Measurements from ENCODE around the gene DHX16.

The DHX16 gene

GRCh38 chr6:30625511-30625910, 47.3 kb downstream of the DHX16 start:
- DNase-seq (ENCODE audit: low read depth, low spot score): no peak
- Histone ChIP-seq H3K9me3 (ENCODE audit: control insufficient read depth, insufficient read depth, low read length) (no peaks in the 10 kb centered on the region), H3K4me1 (ENCODE audit: control insufficient read depth, insufficient read depth, low read length) (peaks cover 2% of the 10 kb centered on the region; the same call in 1 of the 2 replicates), H3K36me3 (ENCODE audit: control insufficient read depth, insufficient read depth, low read length) (peaks cover 16% of the 10 kb centered on the region; the same call in 1 of the 2 replicates), H3K27ac (ENCODE audit: low read length) (no peak overlapping the region), H3K27me3 (ENCODE audit: control insufficient read depth, insufficient read depth, low read length) (no peaks in the 10 kb centered on the region), H3K4me3 (ENCODE audit: low read length) (no peak overlapping the region)
- WGBS (ENCODE audit: insufficient coverage, insufficient read length): no CpG with 5 or more reads among the region's 8 CpGs

- no peaks in the 10 kb centered on the region for H3K27me3 ChIP-seq (ENCODE audit: control insufficient read depth, insufficient read depth, low read length)
- no CpG with 5 or more reads among the region's 11 CpGs for WGBS (ENCODE audit: insufficient coverage, insufficient read length)
These were observed 53.2 kb downstream of the DHX16 start for GRCh38 chr6:30619561-30619960.

DNA sequence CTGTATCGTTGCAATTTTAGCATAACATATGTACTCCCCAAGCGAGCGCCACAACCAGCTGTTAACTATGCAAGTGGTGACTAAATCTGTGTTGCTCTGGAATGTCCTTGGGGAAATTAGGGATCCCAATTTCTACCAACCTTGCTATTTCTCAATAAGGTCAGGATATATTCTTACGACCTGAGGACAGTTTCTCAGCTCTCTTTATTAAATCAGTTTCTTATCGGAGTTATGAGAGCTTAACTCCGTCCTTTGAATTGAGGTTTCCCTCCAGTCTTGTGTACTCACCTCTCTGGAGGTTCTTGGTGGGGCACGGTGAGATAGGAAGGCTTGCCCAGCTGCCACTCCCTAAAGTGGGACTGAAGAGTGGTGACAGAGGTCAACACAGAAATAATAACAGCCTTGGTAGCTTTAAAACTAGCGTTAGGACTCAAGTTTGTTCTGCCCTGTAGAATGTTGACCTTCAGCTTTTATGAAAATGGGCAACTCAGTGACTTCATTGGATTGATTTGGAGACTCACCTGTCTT, 54.5 kb downstream of the DHX16 start:
- Histone ChIP-seq H3K9me3 (ENCODE audit: control insufficient read depth, insufficient read depth, low read length) (no peaks in the 10 kb centered on the region), H3K4me3 (ENCODE audit: low read length) (peak overlapping the region; percentile 79; the same call in 1 of the 2 replicates), H3K27ac (ENCODE audit: low read length) (no peak overlapping the region), H3K36me3 (ENCODE audit: control insufficient read depth, insufficient read depth, low read length) (peaks cover 15% of the 10 kb centered on the region; the same call in 1 of the 2 replicates), H3K4me1 (ENCODE audit: control insufficient read depth, insufficient read depth, low read length) (no peaks in the 10 kb centered on the region), H3K27me3 (ENCODE audit: control insufficient read depth, insufficient read depth, low read length) (no peaks in the 10 kb centered on the region)
- no CpG with 5 or more reads among the region's 8 CpGs for WGBS (ENCODE audit: insufficient coverage, insufficient read length)
- DNase-seq (ENCODE audit: low read depth, low spot score): no peak

More at GRCh38 chr6:30619561-30619960, 53.2 kb downstream of the DHX16 start:
- Histone ChIP-seq H3K36me3 (ENCODE audit: control insufficient read depth, insufficient read depth, low read length) (peaks cover 15% of the 10 kb centered on the region; the same call in 1 of the 2 replicates), H3K4me1 (ENCODE audit: control insufficient read depth, insufficient read depth, low read length) (no peaks in the 10 kb centered on the region), H3K9me3 (ENCODE audit: control insufficient read depth, insufficient read depth, low read length) (no peaks in the 10 kb centered on the region), H3K4me3 (ENCODE audit: low read length) (no peak overlapping the region), H3K27ac (ENCODE audit: low read length) (no peak overlapping the region)
- DNase-seq (ENCODE audit: low read depth, low spot score): no peak

DNA sequence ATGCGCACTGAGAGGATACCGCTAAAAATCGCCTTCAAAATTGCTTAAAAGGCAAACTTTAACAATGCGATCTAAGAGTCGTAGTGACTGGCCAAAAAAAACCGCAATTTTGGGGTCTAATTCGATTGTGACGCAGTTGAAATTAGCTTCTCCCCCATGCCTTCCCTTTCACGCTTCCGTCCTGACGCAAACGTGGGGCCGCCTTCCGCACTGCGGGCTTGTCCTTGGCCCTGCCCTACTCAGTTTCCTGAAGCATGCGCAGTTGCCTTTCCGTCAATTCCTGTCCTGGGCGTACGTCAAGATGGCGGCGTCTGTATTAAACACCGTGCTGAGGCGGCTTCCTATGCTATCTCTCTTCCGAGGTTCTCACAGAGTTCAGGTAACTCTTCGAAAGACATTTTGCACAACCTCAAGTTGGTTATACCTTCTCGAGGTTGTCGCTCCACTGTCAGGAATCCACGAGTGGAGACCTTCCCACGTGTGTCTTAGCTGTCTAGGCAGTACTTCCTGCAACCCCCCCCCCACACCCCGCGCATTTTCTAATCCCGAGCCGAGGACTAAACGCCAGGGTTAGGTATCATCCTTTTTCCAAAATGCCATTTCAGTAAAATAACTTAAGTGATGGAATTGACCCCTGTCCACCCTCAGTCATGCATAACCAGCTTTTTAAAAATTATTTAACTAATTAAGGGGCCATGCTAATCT, 55.1 kb downstream of the DHX16 start, which contains the start of gene MRPS18B:
MRPS18B (plus strand) TSS at position 276 of the 705 bp plus-strand sequence; CDS start at position 302, 26 bp downstream.
- no CpG with 5 or more reads among the region's 34 CpGs for WGBS (ENCODE audit: insufficient coverage, insufficient read length)
- H3K4me3 ChIP-seq (ENCODE audit: low read length): peak within 1 kb of the TSS; percentile 81
- peaks cover 15% of the 10 kb centered on the region; the same call in 1 of the 2 replicates for H3K36me3 ChIP-seq (ENCODE audit: control insufficient read depth, insufficient read depth, low read length)
- DNase-seq (ENCODE audit: low read depth, low spot score): peak; percentile 94
- H3K27me3 ChIP-seq (ENCODE audit: control insufficient read depth, insufficient read depth, low read length): no peaks in the 10 kb centered on the region
- H3K27ac ChIP-seq (ENCODE audit: low read length): peak within 1 kb of the TSS; percentile 1
- H3K4me1 ChIP-seq (ENCODE audit: control insufficient read depth, insufficient read depth, low read length): no peaks in the 10 kb centered on the region; the same call in 1 of the 2 replicates
- no peaks in the 10 kb centered on the region for H3K9me3 ChIP-seq (ENCODE audit: control insufficient read depth, insufficient read depth, low read length)

DNA sequence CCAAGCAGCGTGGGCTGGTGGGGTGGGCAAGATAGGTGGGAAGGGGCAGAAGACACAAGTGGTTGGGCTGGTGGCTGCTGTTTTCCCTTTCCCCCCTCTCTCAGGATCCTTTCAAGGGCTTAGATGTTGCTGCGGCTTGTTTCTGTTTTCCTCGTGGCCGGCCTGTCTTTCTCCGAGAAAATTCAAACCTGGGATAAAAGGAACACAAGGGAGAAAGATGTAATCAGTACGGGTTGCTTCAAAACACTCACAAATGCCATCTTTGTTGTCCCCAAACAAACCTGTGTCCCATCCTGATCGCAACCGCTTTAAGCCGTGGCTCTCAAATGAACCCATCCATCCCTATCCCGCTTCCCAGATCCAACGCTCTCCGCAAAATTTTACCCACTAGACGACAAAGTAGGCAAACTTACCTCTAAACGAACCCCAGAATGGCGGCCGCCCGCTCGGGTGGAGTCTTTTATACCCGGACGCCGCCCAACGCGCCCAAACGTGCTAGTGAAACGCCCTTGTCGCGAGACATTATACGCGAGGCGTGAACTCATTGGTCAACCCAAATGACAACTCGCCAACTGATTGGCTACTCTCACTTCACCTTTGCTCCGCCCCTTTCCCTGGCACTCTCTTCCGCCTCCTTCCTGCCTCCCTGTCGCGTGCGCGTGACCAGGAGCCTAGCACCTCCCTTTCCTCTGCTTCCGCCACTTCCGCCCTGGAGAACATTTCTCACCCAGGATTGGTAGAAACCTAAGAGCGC, 55.8 kb downstream of the DHX16 start, which contains the start of gene PPP1R10:
PPP1R10 (minus strand) TSS at position 433 of the 754 bp plus-strand sequence. CDS start 7,299 bp downstream, outside the sequence.
- Histone ChIP-seq H3K4me3 (ENCODE audit: low read length) (peak within 1 kb of the TSS; percentile 81), H3K27ac (ENCODE audit: low read length) (peak within 1 kb of the TSS; percentile 1), H3K36me3 (ENCODE audit: control insufficient read depth, insufficient read depth, low read length) (peaks cover 12% of the 10 kb centered on the region; the same call in 1 of the 2 replicates), H3K27me3 (ENCODE audit: control insufficient read depth, insufficient read depth, low read length) (no peaks in the 10 kb centered on the region), H3K4me1 (ENCODE audit: control insufficient read depth, insufficient read depth, low read length) (no peaks in the 10 kb centered on the region; the same call in 1 of the 2 replicates), H3K9me3 (ENCODE audit: control insufficient read depth, insufficient read depth, low read length) (no peaks in the 10 kb centered on the region)
- peak; percentile 100 for DNase-seq (ENCODE audit: low read depth, low spot score)
- WGBS (ENCODE audit: insufficient coverage, insufficient read length): no CpG with 5 or more reads among the region's 40 CpGs

GRCh38 chr6:30615958-30616810, 56.6 kb downstream of the DHX16 start:
- peak overlapping the region; percentile 81 for H3K4me3 ChIP-seq (ENCODE audit: low read length)
- H3K4me1 ChIP-seq (ENCODE audit: control insufficient read depth, insufficient read depth, low read length): no peaks in the 10 kb centered on the region; the same call in 1 of the 2 replicates
- WGBS (ENCODE audit: insufficient coverage, insufficient read length): 100% methylated on average over 2 of the region's 10 CpGs
- peak overlapping the region; percentile 1 for H3K27ac ChIP-seq (ENCODE audit: low read length)
- H3K27me3 ChIP-seq (ENCODE audit: control insufficient read depth, insufficient read depth, low read length): no peaks in the 10 kb centered on the region
- no peaks in the 10 kb centered on the region for H3K9me3 ChIP-seq (ENCODE audit: control insufficient read depth, insufficient read depth, low read length)
- peaks cover 12% of the 10 kb centered on the region; the same call in 1 of the 2 replicates for H3K36me3 ChIP-seq (ENCODE audit: control insufficient read depth, insufficient read depth, low read length)
- DNase-seq (ENCODE audit: low read depth, low spot score): no peak

DNA sequence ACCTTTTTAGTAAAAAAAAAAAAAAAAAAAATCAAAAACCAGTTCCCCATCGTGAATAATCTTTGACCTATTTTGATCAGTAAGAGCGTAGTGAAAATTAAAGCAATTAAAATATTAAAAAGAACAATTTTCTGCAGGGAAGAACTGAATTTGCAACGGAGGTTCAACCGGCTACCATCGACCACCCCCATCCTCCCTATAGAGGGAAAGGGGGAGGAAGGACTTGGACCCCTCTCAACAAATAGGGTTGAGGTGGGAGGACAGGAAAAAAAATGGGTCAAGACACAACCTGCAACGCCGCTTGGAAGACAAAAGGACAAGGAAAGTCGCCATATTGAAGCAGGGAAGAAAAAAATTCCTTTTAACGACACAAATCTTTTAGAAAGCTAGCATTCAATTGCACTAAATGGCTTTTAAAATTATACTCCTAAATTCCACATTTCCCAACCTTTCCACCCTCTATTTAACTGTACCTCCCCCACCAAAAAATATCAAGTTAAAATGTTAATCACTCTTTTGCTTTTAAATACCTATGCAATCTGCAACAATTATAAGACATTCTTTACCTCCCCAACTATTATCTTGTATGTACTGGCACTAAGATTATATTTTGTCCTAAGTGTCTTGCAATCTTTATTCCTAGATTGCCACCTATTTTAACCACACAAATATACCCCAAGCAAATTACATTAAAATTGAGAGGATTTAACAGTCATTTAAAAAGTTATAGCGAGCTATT, 57.4 kb downstream of the DHX16 start:
- Histone ChIP-seq H3K36me3 (ENCODE audit: control insufficient read depth, insufficient read depth, low read length) (peaks cover 12% of the 10 kb centered on the region; the same call in 1 of the 2 replicates), H3K4me1 (ENCODE audit: control insufficient read depth, insufficient read depth, low read length) (no peaks in the 10 kb centered on the region; the same call in 1 of the 2 replicates)
- WGBS (ENCODE audit: insufficient coverage, insufficient read length): no CpG with 5 or more reads among the region's 10 CpGs

DNA sequence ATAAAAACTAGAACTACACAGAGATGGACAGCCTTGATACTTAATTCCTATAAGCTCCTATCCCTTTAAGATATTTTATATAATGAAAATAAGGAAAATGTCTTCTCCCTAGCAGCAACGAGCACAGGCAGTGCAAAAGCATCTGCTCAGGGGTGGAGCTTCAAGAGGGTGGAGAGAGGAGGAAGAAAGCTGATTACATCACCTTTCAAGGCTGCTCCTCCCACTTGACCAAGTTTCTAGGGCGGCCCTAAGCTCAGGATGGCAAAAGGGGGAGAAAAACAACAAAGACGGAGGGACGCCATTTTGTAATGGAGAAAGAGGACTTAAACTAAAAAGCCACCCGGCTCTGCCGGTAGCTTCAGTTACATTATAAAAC, 58.0 kb downstream of the DHX16 start:
- Histone ChIP-seq H3K4me1 (ENCODE audit: control insufficient read depth, insufficient read depth, low read length) (no peaks in the 10 kb centered on the region; the same call in 1 of the 2 replicates), H3K27ac (ENCODE audit: low read length) (no peak overlapping the region), H3K4me3 (ENCODE audit: low read length) (no peak overlapping the region; the same call in 1 of the 2 replicates), H3K27me3 (ENCODE audit: control insufficient read depth, insufficient read depth, low read length) (no peaks in the 10 kb centered on the region), H3K36me3 (ENCODE audit: control insufficient read depth, insufficient read depth, low read length) (peaks cover 14% of the 10 kb centered on the region; the same call in 1 of the 2 replicates), H3K9me3 (ENCODE audit: control insufficient read depth, insufficient read depth, low read length) (no peaks in the 10 kb centered on the region)
- no CpG with 5 or more reads among the region's 6 CpGs for WGBS (ENCODE audit: insufficient coverage, insufficient read length)
- DNase-seq (ENCODE audit: low read depth, low spot score): peak; percentile 94

More for the DNA sequence above, 57.4 kb downstream of the DHX16 start:
- no peak for DNase-seq (ENCODE audit: low read depth, low spot score)
- Histone ChIP-seq H3K9me3 (ENCODE audit: control insufficient read depth, insufficient read depth, low read length) (no peaks in the 10 kb centered on the region), H3K27ac (ENCODE audit: low read length) (no peak overlapping the region), H3K4me3 (ENCODE audit: low read length) (peak overlapping the region; percentile 81; the same call in 1 of the 2 replicates), H3K27me3 (ENCODE audit: control insufficient read depth, insufficient read depth, low read length) (no peaks in the 10 kb centered on the region)

All from iPS DF 6.9 (cell line).